GM23338 (cell line): ENCODE data around the gene HCN1. TPM values are rescaled to one million over a fixed set of nuclear protein-coding genes. Genes with fewer than 3 reads are reported as not detected.

Source experiments
- ATAC-seq: fragments of 200-7000 bp; cut with Tn5 transposase; 3 replicates; pipeline ENCODE4 v1.9.1; 2020
- DNase-seq: peaks from one replicate; pipeline ENCODE4 v3.0.0-alpha.2; 2015; ENCODE audit warnings: low spot score
- H2AFZ ChIP-seq: fragments of 200-600 bp; sonication (generic); 2 replicates; pipeline ENCODE4 v1.8.0; 2016; ENCODE audit warnings: antibody characterized with exemption, mild to moderate bottlenecking, moderate library complexity
- H3F3A ChIP-seq: fragments of 200-600 bp; sonication (generic); replicated peaks from 2 replicates; pipeline ENCODE4 v1.8.0; 2017; ENCODE audit warnings: antibody characterized with exemption, mixed run types, low read depth
- H3K27ac ChIP-seq: fragments of 200-600 bp; sonication (generic); 2 replicates; pipeline ENCODE4 v1.6.1; 2016; ENCODE audit warnings: low read depth
- H3K27me3 ChIP-seq: fragments of 200-600 bp; sonication (generic); 2 replicates; pipeline ENCODE4 v1.8.0; 2016; ENCODE audit warnings: mild to moderate bottlenecking, mixed run types, moderate library complexity; ENCODE audit not compliant: insufficient read depth
- H3K36me3 ChIP-seq: fragments of 200-600 bp; sonication (generic); 2 replicates; pipeline ENCODE4 v1.8.0; 2016; ENCODE audit warnings: mild to moderate bottlenecking; ENCODE audit not compliant: insufficient read depth
- H3K4me1 ChIP-seq: fragments of 200-600 bp; sonication (generic); 2 replicates; pipeline ENCODE4 v1.8.0; 2016; ENCODE audit warnings: mild to moderate bottlenecking, moderate library complexity; ENCODE audit not compliant: insufficient read depth
- H3K4me2 ChIP-seq: fragments of 200-600 bp; sonication (generic); 2 replicates; pipeline ENCODE4 v1.7.1; 2017; ENCODE audit warnings: mixed run types
- H3K4me3 ChIP-seq: fragments of 200-600 bp; sonication (generic); 2 replicates; pipeline ENCODE4 v1.6.1; 2016; ENCODE audit warnings: mixed run types
- H3K79me2 ChIP-seq: fragments of 200-600 bp; sonication (generic); replicated peaks from 2 replicates; pipeline ENCODE4 v1.8.0; 2017; ENCODE audit warnings: mild to moderate bottlenecking; ENCODE audit not compliant: insufficient read depth
- H3K9me2 ChIP-seq: fragments of 200-600 bp; sonication (generic); 2 replicates; pipeline ENCODE4 v1.8.0; 2017; ENCODE audit not compliant: insufficient read depth
- H4K20me1 ChIP-seq: fragments of 200-600 bp; sonication (generic); replicated peaks from 2 replicates; pipeline ENCODE4 v1.8.0; 2017; ENCODE audit warnings: mild to moderate bottlenecking; ENCODE audit not compliant: insufficient read depth
- H3K27ac Mint-ChIP-seq: 2 replicates; pipeline ENCODE4 v1.8.0; 2020; ENCODE audit warnings: inconsistent platforms, mild to moderate bottlenecking, moderate library complexity, mixed read lengths
- H3K27me3 Mint-ChIP-seq: 3 replicates; pipeline ENCODE4 v1.8.0; 2022; ENCODE audit warnings: low read depth, mild to moderate bottlenecking, moderate library complexity, mixed read lengths, inconsistent platforms; ENCODE audit not compliant: insufficient read depth, poor library complexity
- H3K36me3 Mint-ChIP-seq: 3 replicates; pipeline ENCODE4 v1.8.0; 2021; ENCODE audit warnings: low read depth, mild to moderate bottlenecking, inconsistent platforms, moderate library complexity, mixed read lengths
- H3K4me1 Mint-ChIP-seq: 3 replicates; pipeline ENCODE4 v1.8.0; 2020; ENCODE audit warnings: mild to moderate bottlenecking, inconsistent platforms, mixed read lengths
- H3K4me3 Mint-ChIP-seq: 3 replicates; pipeline ENCODE4 v1.8.0; 2021; ENCODE audit warnings: moderate library complexity, mild to moderate bottlenecking, inconsistent platforms, mixed read lengths
- H3K9me3 Mint-ChIP-seq: 3 replicates; pipeline ENCODE4 v1.8.0; 2020; ENCODE audit warnings: moderate library complexity, mild to moderate bottlenecking, inconsistent platforms, mixed read lengths
- CREB1 ChIP-seq: fragments of 250-450 bp; sonication (Bioruptor Pico); IDR thresholded peaks from 2 replicates; pipeline ENCODE4 v1.5.0; 2020; ENCODE audit warnings: low read depth, mild to moderate bottlenecking, moderate library complexity
- CTCF ChIP-seq, 2 experiments: fragments of 200-600 bp in 1 of 2; sonication (generic) in 1 of 2; conservative IDR thresholded peaks; 2 replicates each; pipeline versions ENCODE4 v1.5.1 to v1.6.1; 2016 to 2017; ENCODE audit warnings: antibody characterized with exemption in 2 of 2, low read depth in 2 of 2, mild to moderate bottlenecking in 2 of 2, moderate library complexity in 1 of 2
- ETS1 ChIP-seq: IDR thresholded peaks from 2 replicates; pipeline ENCODE4 v1.6.1; 2016; ENCODE audit warnings: antibody characterized with exemption
- EZH2 ChIP-seq: fragments of 200-600 bp; sonication (generic); IDR thresholded peaks from one replicate; pipeline ENCODE4 v1.8.0; 2017; ENCODE audit warnings: antibody characterized with exemption, mild to moderate bottlenecking, low read depth; ENCODE audit not compliant: unreplicated experiment
- EZH2phosphoT487 ChIP-seq: fragments of 200-600 bp; sonication (generic); IDR thresholded peaks from one replicate; pipeline ENCODE4 v1.8.1; 2018; ENCODE audit warnings: antibody characterized with exemption; ENCODE audit not compliant: unreplicated experiment
- JUNB ChIP-seq: IDR thresholded peaks from one replicate; pipeline ENCODE4 v1.6.1; 2016; ENCODE audit warnings: antibody characterized with exemption; ENCODE audit not compliant: unreplicated experiment
- NANOG ChIP-seq: IDR thresholded peaks from 2 replicates; pipeline ENCODE4 v1.6.1; 2016; ENCODE audit warnings: antibody characterized with exemption, borderline replicate concordance
- POLR2AphosphoS5 ChIP-seq: IDR thresholded peaks from 2 replicates; pipeline ENCODE4 v1.6.1; 2016; ENCODE audit warnings: antibody characterized with exemption, low read depth
- REST ChIP-seq: IDR thresholded peaks from one replicate; pipeline ENCODE4 v1.6.1; 2018; ENCODE audit warnings: antibody characterized with exemption; ENCODE audit not compliant: unreplicated experiment
- STAT1 ChIP-seq: IDR thresholded peaks from one replicate; pipeline ENCODE4 v1.6.1; 2016; ENCODE audit warnings: antibody characterized with exemption; ENCODE audit not compliant: unreplicated experiment
- ZNF114 ChIP-seq: fragments of 250-450 bp; sonication (Bioruptor Pico); IDR thresholded peaks from 2 replicates; pipeline ENCODE4 v1.5.0; 2020; ENCODE audit warnings: mild to moderate bottlenecking, moderate library complexity
- ZNF331 ChIP-seq: fragments of 250-450 bp; sonication (Bioruptor Pico); IDR thresholded peaks from 2 replicates; pipeline ENCODE4 v1.5.0; 2020; ENCODE audit warnings: low read depth, mild to moderate bottlenecking, moderate library complexity
- ZNF462 ChIP-seq: fragments of 250-450 bp; sonication (Bioruptor Pico); IDR thresholded peaks from 2 replicates; pipeline ENCODE4 v1.5.0; 2020; ENCODE audit warnings: mild to moderate bottlenecking, moderate library complexity
- polyA plus RNA-seq: library from polyadenylated mRNA; unstranded; fragments of >200 nt; fragmentation: Nextera tagmentation; extraction: Ambion mirVana; gene quantifications from 2 replicates; pipeline ENCODE4 v1.2.1, GENCODE V29; 2016
- total RNA-seq: library from RNA; depleted of rRNA; stranded (reverse); fragments of >200 nt; shearing (Covaris generic); gene quantifications from 2 replicates; pipeline ENCODE4 v1.2.3, GENCODE V29; 2014

The HCN1 gene
- total and polyA plus RNA-seq, 2 experiments from 2014 or later = 2.8 to 6.9 TPM

GRCh38 chr5:45383985-45384384 lies 312.2 kb downstream of the HCN1 start:
- Histone ChIP-seq H3K4me3 (no peak overlapping the region), H4K20me1 (no peaks in the 10 kb centered on the region), H3F3A (no peaks in the 10 kb centered on the region), H3K27ac (no peak overlapping the region), H3K79me2 (no peaks in the 10 kb centered on the region), H3K27me3 (no peaks in the 10 kb centered on the region), H3K9me2 (no peaks in the 10 kb centered on the region), H3K4me1 (no peaks in the 10 kb centered on the region), H2AFZ (no peak overlapping the region), H3K36me3 (no peaks in the 10 kb centered on the region), H3K4me2 (no peak overlapping the region)
- DNase-seq (no peak), ATAC-seq (no peak)
- no peak for TF ChIP-seq CREB1 (CRISPR knock-in tag)
- TF ChIP-seq ZNF331 (CRISPR knock-in tag) = no peak
- no peak for TF ChIP-seq ETS1
- TF ChIP-seq ZNF462 (CRISPR knock-in tag) = no peak
- TF ChIP-seq STAT1 = no peak
- TF ChIP-seq NANOG = no peak
- TF ChIP-seq JUNB = no peak
- no peak for TF ChIP-seq CTCF (conservative IDR thresholded peaks at IDR 0.05; ENCODE audit: low read depth in 2 of 2)
- no peak for TF ChIP-seq EZH2
- TF ChIP-seq EZH2phosphoT487 = no peak
- TF ChIP-seq POLR2AphosphoS5 = no peak
- no peak for TF ChIP-seq ZNF114 (CRISPR knock-in tag)
- TF ChIP-seq REST = no peak
- Mint-ChIP-seq H3K27me3 (no peaks in the 10 kb centered on the region), H3K4me1 (no peaks in the 10 kb centered on the region), H3K9me3 (peaks cover 3% of the 10 kb centered on the region; the same call in 2 of the 3 replicates), H3K27ac (no peak overlapping the region), H3K36me3 (no peaks in the 10 kb centered on the region; the same call in 2 of the 3 replicates), H3K4me3 (no peak overlapping the region)
